NCI-H146 (cell line): ENCODE measurements around the gene FGFRL1.
"Not testable (repeated sequence)": the region's sequence is repeated elsewhere in the genome, so short reads cannot be mapped to it uniquely, and the experiment has no call there.

Experiments
- DNase-seq: peaks from one replicate; lab custom pipeline; 2025; lab: John Stamatoyannopoulos, UW

Gene FGFRL1

DNA sequence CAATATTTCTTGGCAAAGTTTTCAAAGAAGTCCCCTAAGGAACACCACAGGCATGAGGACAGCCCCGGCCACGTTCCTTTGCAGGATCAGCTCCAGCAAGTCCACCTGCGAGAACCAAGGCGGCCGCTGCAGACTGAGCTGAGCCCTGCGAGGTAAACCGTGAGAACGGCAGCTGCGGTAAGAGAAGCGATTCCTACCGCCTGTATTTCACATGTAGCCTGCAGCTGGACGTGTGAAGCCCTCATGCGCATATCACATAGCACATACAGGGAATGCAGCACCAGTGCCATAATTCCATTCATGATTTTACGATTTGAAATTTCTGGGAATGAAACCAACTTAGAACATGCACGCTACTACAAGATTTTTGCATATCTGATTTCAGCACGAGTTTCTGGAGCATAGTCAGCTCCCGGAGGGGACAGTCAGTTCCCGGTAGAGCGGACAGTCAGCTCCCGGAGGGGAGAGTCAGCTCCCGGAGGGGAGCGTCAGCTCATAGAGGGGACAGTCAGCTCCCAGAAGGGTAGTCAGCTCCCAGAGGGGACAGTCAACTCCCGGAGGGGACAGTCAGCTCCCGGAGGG lies 41.7 kb downstream of the FGFRL1 start:
- no peak for DNase-seq

DNA sequence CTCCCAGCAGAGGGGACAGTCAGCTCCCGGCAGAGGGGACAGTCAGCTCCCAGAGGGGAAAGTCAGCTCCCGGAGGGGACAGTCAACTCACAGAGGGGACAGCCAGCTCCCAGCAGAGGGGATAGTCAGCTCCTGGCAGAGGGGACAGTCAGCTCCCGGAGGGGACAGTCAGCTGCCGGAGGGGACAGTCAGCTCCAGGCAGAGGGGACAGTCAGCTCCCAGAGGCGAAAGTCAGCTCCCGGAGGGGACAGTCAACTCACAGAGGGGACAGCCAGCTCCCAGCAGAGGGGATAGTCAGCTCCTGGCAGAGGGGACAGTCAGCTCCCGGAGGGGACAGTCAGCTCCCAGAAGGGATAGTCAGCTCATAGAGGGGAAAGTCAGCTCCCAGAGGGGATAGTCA lies 42.5 kb downstream of the FGFRL1 start:
- not testable (repeated sequence) for DNase-seq

- DNase-seq, result not testable (repeated sequence)
These were observed 43.3 kb downstream of the FGFRL1 start for GRCh38 chr4:1054696-1055242.

DNA sequence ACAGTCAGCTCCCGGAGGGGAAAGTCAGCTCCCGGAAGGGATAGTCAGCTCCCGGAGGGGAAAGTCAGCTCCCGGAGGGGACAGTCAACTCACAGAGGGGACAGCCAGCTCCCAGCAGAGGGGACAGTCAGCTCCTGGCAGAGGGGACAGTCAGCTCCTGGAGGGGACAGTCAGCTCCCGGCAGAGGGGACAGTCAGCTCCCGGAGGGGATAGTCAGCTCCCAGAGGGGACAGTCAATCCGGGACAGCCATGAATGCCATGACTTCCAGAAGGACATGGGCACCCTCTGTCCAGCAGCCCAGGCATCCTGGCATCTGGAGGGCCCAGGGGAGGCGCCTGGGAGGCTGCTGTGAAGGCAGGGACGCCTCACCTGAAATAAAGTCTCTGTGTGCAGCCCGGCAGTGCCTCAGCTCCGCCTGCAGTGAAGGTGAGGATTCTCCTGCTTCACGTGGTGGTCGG lies 43.8 kb downstream of the FGFRL1 start:
- DNase-seq, result not testable (repeated sequence)

- no peak for DNase-seq
These were observed 44.5 kb downstream of the FGFRL1 start for GRCh38 chr4:1055721-1056590.

DNA sequence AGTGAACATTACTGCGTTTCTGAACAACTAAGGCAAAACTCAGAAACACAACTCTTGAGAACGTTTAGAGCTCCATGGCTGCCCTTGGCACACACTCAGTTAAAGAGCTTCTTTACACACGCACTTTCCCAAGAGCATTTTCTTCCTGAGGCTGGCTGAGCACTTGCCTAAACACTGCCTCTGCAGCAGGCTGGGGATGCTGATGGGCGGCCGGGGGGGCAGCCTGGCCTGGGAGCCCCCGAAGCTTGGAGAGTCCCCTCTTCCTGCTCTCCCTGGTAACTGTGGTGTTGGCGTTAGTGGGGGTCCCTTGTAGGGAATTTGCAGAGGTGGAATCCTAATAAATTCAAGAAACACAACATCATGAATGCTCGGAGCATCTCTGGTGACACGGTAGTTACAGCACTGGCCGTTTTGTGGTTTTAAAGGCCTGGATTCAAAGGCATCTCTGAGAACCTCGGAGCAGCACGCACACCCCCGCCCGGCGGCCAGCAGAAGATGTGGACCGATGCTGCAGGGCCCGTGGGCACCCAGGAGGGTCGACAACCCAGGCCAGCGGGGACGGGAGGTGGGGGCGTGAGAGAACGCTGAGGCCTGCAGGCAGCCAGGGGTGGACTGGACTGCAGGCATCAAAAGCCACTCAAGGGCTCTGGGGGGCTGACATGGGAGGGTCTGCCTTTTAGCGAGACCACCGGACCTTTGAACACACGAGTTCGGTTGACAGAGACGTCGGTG lies 45.4 kb downstream of the FGFRL1 start:
- no peak for DNase-seq

DNA sequence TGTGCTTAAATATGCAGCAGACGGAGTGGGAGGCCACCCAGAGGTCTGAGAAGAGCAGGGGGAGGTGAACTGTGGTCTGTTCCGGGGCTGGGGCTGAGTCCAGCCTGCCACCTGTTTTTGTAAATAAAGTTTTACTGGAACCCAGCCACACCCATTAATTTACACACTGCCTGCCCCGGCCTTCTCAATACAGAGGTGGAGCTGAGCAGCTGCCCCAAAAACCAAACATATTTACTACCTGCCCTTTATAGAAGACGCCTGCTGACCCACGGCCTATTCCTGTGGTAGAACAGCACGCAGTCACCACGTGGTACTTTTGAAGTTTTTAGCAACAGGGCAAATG lies 45.9 kb downstream of the FGFRL1 start:
- no peak for DNase-seq

- DNase-seq, result no peak
These were observed 47.0 kb downstream of the FGFRL1 start for GRCh38 chr4:1058198-1058996.

GRCh38 chr4:1058997-1059665 lies 47.7 kb downstream of the FGFRL1 start:
- no peak for DNase-seq

GRCh38 chr4:1060121-1060520 lies 48.7 kb downstream of the FGFRL1 start:
- no peak for DNase-seq

- DNase-seq, result no peak
These were observed 49.2 kb downstream of the FGFRL1 start for GRCh38 chr4:1060621-1061020.

- DNase-seq, result no peak
These were observed 49.8 kb downstream of the FGFRL1 start for GRCh38 chr4:1061056-1061700.

DNA sequence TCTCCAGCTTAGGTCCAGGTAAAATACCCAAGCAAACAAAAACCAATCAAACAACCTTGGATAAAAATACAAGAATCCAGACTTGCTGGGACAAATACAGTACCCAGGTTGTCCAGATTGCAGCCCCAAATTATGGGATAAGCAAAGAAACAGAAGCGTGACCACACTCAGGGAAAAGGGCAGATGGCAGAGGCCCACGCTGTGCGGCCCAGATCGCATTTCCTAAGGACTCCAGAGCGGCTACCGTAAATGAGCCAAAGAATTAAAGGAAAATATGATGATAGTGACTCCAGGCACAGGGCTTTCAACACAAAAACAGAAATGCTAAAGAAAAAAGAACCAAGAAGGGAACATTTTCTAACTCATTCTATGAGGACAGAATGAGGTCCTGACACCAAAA lies 50.3 kb downstream of the FGFRL1 start:
- DNase-seq, result no peak

- DNase-seq, result no peak
These were observed 51.0 kb downstream of the FGFRL1 start for GRCh38 chr4:1062419-1062818.

DNA sequence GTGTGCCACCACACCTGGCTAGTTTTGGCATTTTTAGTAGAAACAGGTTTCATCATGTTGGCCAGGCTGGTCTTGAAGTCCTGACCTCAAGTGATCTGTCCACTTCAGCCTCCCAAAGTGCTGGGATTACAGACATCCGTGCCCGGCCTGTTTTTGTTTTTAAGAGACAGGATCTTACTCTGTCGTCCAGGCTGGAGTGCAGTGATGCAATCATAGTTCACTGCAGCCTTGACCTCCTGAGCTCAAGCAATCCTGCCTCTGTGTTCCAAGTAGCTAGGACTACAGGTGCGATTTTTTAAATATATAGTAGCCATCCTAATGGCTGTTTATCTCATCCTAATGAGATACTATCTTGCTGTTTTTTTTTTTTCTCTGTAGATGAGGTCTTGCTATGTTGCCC lies 54.3 kb downstream of the FGFRL1 start:
- no peak for DNase-seq

DNA sequence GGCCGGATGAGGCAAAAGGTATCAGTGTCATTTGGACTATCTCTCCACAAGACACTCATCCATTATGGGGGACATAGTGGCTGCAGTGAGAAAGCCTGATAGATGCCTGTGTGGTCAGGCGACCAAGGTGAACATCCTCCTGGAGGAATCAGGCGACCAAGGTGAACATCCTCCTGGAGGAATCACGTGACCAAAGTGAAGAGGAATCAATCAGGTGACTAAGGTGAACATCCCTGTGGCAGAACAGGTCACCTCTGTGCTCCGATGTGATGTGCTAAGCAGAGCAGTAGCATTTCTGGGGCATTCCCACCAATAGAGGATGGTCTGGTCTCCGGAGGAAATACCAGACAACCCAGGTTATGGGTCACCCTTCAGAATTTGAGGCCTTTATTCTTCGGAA lies 58.0 kb downstream of the FGFRL1 start:
- DNase-seq, result no peak

DNA sequence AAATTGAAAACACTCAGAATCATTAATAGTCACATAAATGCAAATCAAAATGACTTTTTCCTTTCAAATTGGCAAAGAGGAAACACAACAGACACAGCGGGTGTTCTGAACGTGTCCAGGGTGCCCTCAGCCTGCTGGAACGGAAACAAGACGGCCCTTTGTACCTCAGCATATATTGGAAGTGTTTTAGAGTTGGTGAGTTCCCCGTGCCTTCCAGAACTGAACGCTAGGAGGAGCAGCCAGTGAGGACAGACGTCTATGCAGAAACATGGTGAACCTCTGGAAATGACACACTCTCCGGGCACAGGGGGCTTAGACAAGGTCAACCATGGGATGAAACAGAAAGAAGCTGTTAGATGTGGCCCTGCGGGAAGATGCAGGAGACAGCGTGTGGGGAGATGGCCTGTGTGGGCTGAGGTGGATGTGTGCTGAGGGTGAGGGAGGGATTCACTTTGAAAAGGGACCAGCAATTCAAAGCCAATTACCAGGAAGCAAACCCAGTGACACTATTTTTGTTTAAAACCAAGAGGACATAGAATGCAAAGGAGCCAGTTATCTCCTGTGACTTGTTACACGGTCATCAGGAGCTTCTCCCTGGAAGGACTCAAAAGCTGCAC lies 61.5 kb downstream of the FGFRL1 start:
- DNase-seq, result peak; percentile 20

DNA sequence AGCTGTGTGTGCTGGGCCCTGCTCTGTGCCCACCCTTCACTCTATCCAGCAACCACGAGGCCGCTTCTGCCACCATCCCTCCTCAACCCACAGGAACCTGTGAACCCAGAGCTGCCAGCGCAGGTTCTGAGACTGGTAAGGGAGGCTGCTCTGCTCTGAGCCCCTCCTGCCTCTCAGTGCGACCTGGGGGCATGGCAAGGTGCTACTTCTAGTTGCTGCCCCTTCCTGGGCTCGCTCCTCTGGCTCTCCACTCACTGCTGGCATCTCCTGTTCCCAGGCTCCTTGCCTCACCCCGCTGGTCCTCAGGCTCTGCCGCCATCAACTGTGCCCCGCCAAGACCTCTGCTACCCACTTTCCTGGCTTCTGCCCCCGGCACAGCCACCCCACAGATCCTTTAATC lies 62.7 kb downstream of the FGFRL1 start:
- no peak for DNase-seq

DNA sequence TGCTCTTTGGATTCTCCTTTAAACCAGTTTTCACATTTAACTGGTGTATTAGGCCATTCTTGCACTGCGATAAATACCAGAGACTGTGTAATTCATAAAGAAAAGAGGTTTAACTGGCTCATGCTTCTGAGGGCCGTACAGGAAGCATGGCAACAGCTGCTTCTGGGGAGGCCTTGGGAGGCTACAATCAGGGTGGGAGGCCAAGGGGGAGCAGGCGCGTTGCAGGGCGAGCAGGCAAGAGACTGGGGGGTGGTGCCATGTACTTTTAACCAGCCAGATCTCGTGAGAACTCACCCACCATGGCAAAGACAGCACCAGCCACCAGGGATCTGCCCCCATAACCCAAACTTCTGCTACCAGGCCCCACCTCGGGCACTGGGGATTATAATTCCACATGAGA lies 63.8 kb downstream of the FGFRL1 start:
- DNase-seq, result no peak
